H1 (cell line): ENCODE data around the gene ADCY1.
"Not testable (repeated sequence)": the region's sequence is repeated elsewhere in the genome, so short reads cannot be mapped to it uniquely, and the experiment has no call there.

Experiments
- BRCA1 ChIP-seq: IDR thresholded peaks from 2 replicates; pipeline ENCODE4 v1.6.1; 2012; ENCODE audit warnings: low read depth, low read length, improper control_type of control experiment
- CEBPB ChIP-seq: IDR thresholded peaks from 2 replicates; pipeline ENCODE4 v1.6.1; 2012; ENCODE audit warnings: low read depth, low read length
- HDAC2 ChIP-seq, 2 experiments: fragments of 300-600 bp in 1 of 2; sonication (generic) in 1 of 2; IDR thresholded peaks; 2 replicates each; pipeline ENCODE4 v1.6.1; 2011 to 2012; ENCODE audit warnings: low read depth in 2 of 2, low read length in 2 of 2, mild to moderate bottlenecking in 2 of 2, moderate library complexity in 2 of 2, borderline replicate concordance in 1 of 2, inconsistent platforms in 1 of 2
- JUN ChIP-seq: IDR thresholded peaks from 2 replicates; pipeline ENCODE4 v1.6.1; 2011; ENCODE audit warnings: low read depth, mild to moderate bottlenecking, improper control_type of control experiment, low read length
- NRF1 ChIP-seq: IDR thresholded peaks from 2 replicates; pipeline ENCODE4 v1.6.1; 2011; ENCODE audit warnings: mild to moderate bottlenecking, low read depth, low read length, improper control_type of control experiment
- POLR2A ChIP-seq, 2 experiments: IDR thresholded peaks; 1 replicate in 1 of 2; 2 replicates in 1 of 2; pipeline ENCODE4 v1.6.1; 2011; ENCODE audit warnings: low read depth in 2 of 2, low read length in 2 of 2, mild to moderate bottlenecking in 2 of 2; ENCODE audit errors: control extremely low read depth in 1 of 2

DNA sequence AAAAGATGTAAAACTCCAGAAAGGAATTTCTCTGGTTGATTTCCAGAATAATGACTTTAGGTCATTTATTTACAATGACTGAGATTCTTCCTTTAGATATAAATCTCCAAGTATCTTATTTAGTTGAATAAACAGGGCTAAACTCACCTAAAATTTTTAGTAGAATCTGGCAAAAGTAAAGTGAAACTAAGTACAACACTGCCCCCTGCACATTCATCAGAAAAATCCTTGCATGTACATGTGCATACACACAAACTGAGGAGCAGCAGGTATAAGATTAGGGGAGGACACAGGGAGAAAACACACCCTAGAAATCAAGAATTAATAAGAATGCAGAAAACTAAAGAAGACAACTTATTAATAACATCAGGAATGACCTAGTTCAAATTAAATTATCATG lies 174.8 kb downstream of the ADCY1 start:
- not testable (repeated sequence) for TF ChIP-seq JUN; CEBPB; HDAC2 (IDR thresholded peaks at IDR 0.05; ENCODE audit: borderline replicate concordance in 1 of 2, low read depth in 2 of 2, low read length in 2 of 2); BRCA1; POLR2A (IDR thresholded peaks at IDR 0.05; ENCODE audit: control extremely low read depth in 1 of 2, low read depth in 2 of 2, low read length in 2 of 2); NRF1
